ENCODE results near the gene AKR1B1. TPM values are rescaled to one million over a fixed set of nuclear protein-coding genes. Genes with fewer than 3 reads are reported as not detected.

The AKR1B1 gene
- total RNA-seq, 1 experiment from 2014 or later, result 178 TPM

DNA sequence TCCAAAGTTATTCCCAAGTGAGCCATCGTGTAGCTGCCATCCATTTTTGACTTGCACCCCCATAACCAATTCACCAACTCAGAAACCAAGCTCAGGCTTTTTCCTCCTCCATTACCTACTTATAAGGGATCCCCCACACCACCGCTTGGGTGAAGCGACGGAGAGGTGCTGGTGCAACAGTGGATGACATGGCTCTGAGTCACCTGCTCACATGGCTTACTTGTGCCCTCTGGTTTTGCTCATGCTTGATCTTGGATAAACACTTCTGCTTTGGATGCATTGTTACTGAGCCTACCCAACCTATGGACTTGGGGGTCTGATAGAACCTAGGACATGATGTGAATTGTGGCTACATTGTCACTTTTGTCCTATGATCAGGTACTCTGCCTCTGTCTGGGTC lies 12.0 kb upstream of the AKR1B1 start:
- DNase-seq (ENCODE audit: extremely low read depth, low read depth), result peak; percentile 26

DNA sequence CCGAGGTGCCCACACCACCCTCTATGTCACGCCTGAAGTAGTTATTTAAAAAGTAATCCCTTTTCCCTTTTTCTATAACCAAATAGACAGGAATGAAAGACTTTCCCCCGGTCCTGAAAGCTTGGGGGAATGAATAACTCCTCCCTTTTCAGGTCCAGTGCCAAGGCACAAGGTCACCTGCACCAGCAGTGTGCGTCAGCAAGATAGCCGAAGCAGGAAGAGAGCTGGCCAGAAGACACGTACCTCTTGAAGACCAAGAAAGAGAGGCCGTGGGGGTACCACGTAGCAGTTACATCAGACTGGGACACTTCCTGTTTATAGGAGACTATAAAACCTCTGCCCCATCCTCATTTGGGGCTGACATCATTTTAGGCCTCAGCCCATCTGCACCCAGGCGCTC lies 10.7 kb upstream of the AKR1B1 start:
- DNase-seq (ENCODE audit: extremely low read depth, low read depth), result no peak

- DNase-seq (ENCODE audit: extremely low read depth, low read depth), result no peak
Observed at GRCh38 chr7:134468475-134468874, 9.6 kb upstream of the AKR1B1 start.

DNA sequence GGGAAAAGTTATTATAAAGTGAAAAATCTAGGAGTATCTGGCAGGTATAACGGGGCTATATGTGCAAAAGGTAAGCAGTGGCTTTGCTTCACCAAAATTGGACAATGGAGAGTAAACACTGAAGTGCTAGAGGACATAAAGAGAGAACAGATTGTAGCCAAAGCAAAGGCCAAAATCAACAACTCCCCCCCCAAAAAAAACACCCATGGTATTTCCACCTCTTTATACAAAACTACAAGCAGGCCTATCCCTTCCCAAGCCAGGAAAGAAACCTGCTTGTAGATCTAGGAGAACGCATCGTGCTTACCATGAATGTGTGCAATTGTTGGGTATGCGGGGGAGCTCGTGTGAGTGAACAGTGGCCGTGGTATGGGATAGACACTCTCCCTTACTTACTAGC lies 9.2 kb upstream of the AKR1B1 start:
- DNase-seq (ENCODE audit: extremely low read depth, low read depth), result no peak

GRCh38 chr7:134465491-134465890 lies 6.6 kb upstream of the AKR1B1 start:
- DNase-seq (ENCODE audit: extremely low read depth, low read depth), result no peak

DNA sequence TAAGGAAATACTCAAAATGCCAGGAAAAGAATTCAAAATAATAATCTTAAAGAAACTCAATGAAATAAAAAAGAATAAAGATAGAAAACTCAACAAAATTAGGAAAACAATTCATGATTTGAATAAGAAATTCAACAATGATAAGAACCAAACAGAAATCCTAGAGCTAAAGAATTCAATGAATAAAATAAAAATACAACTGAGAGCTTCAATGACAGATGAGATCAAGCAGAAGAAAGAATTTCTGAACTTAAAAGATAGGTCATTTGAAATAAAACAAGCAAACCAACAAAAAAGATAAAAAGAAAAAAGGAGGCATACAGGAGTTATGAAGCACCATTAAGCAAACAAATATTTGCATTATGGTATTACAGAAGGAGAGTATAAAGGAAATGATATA lies 5.6 kb upstream of the AKR1B1 start:
- DNase-seq (ENCODE audit: extremely low read depth, low read depth), result no peak

- DNase-seq (ENCODE audit: extremely low read depth, low read depth), result no peak
Observed at GRCh38 chr7:134463751-134464150, 4.9 kb upstream of the AKR1B1 start.

DNA sequence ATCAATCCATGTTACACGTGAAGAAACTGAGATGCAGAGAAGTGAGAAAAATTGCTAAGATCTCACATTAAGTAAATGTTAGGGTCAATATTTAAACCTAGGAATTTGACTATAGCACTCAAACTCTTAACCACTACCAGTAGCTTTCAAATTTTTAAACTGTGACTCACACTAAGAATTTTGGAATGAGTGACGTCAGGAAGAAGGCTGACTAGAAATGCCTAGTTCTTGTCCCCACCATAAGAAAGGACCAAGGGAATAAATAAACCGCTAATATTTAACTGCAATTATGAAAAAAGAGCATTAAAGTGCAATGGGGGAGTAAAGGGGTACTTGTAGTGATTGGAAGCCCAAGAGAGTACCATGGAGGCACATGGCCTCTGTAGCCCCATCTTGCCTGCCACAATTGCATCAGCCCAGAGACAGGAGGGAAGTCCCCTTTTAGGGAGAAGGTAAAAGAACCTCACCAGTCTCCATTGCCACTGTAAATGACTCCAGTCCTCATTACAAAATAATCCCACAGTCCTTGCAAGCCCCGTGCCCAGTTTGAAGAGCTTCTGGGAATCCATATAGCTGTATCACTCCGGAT lies 3.5 kb upstream of the AKR1B1 start:
- no peak for DNase-seq (ENCODE audit: extremely low read depth, low read depth)

- no peak for DNase-seq (ENCODE audit: extremely low read depth, low read depth)
Observed at GRCh38 chr7:134461916-134462315, 3.0 kb upstream of the AKR1B1 start.

- no peak for DNase-seq (ENCODE audit: extremely low read depth, low read depth)
Observed at GRCh38 chr7:134459981-134460380, 1.1 kb upstream of the AKR1B1 start.

DNA sequence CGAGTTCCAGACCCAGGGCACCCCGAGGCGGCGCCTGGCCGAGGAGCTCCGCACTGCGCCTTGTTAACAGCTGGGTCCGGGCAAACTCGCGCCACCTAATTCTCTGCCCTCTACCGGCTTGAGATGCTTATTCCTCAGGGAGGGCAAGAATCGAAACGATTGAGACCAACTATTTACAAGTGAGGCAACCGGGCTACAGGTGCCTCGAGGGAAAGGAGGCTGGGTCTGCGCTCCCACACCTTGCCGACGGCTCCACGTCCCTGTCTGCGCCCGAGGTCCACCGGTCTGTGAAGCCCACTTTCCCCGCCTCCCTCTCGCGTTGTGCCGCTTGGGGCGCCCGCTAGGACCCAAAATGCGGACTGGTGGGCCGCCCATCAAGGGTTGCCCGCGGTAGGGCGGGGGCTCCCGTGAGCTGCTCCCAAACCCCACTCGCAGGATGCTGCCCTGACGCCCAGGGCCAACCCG lies 527 bp downstream of the AKR1B1 start:
- DNase-seq (ENCODE audit: extremely low read depth, low read depth), result peak; percentile 33

DNA sequence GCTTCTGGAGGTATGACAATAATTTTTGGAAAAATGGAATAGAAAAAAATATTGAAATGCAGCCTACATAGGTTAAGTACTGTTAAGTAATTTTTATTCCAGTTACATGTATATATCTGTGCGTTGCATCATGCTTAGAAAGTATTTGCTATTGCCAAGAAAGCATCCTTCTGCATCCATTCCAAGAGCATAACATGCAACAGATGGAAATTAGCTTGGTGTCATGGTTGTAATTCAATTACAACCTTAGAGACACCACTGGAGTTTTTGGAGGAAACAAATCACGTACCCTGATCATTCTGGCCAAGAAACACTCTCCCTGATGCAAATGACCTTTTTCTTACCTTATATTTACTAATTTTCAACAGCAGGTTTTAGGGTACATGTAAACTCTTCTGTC lies 1.7 kb downstream of the AKR1B1 start:
- DNase-seq (ENCODE audit: extremely low read depth, low read depth), result no peak

DNA sequence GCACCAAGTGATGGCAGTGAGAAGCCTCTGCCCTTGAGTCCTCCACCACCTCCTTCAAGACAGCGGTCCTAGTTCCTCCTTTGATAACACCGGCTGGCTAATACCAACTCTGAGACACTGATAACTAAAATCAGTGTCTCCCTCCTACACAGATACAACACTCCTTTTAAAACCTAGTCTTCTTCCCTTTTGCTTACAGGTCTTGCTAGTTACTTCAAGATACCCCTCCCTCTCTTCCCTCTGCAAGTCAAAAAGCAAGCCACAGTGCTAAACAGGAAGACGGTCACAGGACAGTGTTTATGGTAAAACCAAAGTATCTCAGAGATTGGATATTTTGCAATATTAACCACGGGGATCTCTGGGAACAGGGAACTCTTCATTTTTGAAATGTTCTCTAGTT lies 4.6 kb downstream of the AKR1B1 start:
- no peak for DNase-seq (ENCODE audit: extremely low read depth, low read depth)

DNA sequence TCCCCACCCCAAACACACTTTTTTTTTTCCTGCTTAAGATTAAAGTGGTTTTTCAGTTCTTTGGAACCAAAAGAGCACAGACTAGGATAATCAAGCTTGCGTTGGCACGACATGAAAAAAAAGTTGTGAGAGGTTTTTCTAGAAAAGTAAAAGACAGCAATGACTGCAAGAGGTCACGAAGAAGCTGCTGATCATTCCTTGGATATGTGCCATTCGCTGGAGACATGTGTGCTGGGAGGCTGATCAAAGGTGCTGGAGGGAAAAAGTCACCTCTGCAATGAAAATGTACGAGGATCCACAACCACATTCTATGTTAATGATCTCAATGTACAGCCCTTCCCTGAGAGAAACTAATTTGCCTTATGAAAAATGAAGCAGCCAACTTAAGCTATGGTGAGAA lies 5.4 kb downstream of the AKR1B1 start:
- DNase-seq (ENCODE audit: extremely low read depth, low read depth), result no peak

- DNase-seq (ENCODE audit: extremely low read depth, low read depth), result no peak
Observed at GRCh38 chr7:134452991-134453473, 5.9 kb downstream of the AKR1B1 start.

DNA sequence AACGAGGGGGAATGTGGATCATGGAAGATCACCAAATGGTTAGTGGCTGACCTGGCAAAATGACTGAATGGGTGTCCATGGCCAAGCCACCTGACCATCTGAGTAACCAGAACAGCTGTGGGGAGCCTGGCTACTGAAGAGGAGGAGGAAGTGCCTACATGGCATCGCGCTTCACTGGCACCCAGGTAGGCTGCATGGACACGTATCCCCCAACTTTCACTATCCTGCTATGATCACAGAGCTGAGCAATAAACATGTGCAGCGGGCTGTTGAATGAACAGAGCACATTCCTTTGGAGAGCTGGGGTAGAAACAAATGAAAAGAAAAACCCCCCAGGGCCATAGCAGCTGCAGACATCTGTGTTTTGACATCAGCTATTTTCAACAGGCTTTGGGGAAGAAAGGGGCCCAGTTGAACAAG lies 6.5 kb downstream of the AKR1B1 start:
- DNase-seq (ENCODE audit: extremely low read depth, low read depth), result no peak

GRCh38 chr7:134451656-134452055 lies 7.2 kb downstream of the AKR1B1 start:
- DNase-seq (ENCODE audit: extremely low read depth, low read depth), result no peak

- DNase-seq (ENCODE audit: extremely low read depth, low read depth), result no peak
Observed at GRCh38 chr7:134450294-134451000, 8.5 kb downstream of the AKR1B1 start.

DNA sequence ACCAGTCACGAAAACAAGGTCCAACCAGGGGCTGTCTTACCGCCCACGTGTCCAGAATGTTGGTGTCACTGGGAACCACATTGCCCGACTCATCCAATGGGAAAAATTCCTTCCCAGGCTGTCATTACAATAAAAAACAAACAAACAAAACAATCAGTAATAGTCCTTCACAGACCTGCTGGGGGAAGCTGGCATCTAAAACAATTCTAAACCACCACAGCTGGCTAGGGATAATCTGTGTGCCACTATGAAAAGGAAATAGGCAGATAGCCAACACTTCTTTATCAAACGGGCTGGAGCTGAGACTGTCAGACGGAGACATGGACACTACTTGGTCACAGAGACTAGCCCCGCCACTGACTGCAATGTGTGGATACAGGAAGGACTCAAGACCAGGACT lies 9.2 kb downstream of the AKR1B1 start:
- DNase-seq (ENCODE audit: extremely low read depth, low read depth), result no peak

- peak; percentile 91 for DNase-seq (ENCODE audit: extremely low read depth, low read depth)
Observed at GRCh38 chr7:134448356-134449229, 10.3 kb downstream of the AKR1B1 start.

DNA sequence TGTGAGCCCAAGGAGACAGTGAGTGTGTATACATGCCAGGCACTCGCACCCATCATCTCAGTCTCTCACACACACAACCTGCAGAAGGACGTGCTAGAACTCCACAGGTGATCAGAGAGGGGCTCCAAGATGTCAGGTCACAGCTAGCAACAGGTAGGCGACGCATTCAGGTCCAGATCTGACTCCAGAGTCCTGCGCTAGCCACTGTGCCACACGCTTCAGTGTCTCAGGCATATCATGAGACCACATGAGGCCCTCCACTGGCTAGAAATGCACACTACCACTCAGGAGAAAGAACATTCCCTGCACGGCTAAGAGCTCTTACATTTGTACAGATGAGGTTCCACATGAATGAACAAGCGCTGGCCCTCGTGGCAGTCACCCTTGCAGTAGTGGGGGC lies 11.5 kb downstream of the AKR1B1 start:
- DNase-seq (ENCODE audit: extremely low read depth, low read depth), result no peak
